ENCODE measurements around the gene PPT1.

The PPT1 gene

GRCh38 chr1:40096977-40097782, at the start of gene PPT1:
TSS of gene PPT1 (minus strand) at chr1:40097252. CDS start at chr1:40097238, 14 bp downstream.
- DNase-seq, result peak; percentile 64

GRCh38 chr1:40143891-40144575, 47.0 kb upstream of the PPT1 start:
- peak; percentile 63 for DNase-seq

- no peak for DNase-seq
Measured at GRCh38 chr1:40141878-40142535, 45.0 kb upstream of the PPT1 start.

GRCh38 chr1:40140211-40140973, 43.3 kb upstream of the PPT1 start:
- peak; percentile 18 for DNase-seq

- DNase-seq, result no peak
Measured at GRCh38 chr1:40133839-40134238, 36.8 kb upstream of the PPT1 start.

- no peak for DNase-seq
Measured at GRCh38 chr1:40133312-40133665, 36.2 kb upstream of the PPT1 start.

GRCh38 chr1:40132383-40133311, 35.6 kb upstream of the PPT1 start:
- DNase-seq, result peak; percentile 11

GRCh38 chr1:40130892-40131291, 33.8 kb upstream of the PPT1 start:
- no peak for DNase-seq

- DNase-seq, result no peak
Measured at GRCh38 chr1:40122855-40123254, 25.8 kb upstream of the PPT1 start.

- no peak for DNase-seq
Measured at GRCh38 chr1:40120128-40120527, 23.1 kb upstream of the PPT1 start.

- DNase-seq, result no peak
Measured at GRCh38 chr1:40114400-40114799, 17.3 kb upstream of the PPT1 start.

GRCh38 chr1:40110389-40110788, 13.3 kb upstream of the PPT1 start:
- DNase-seq, result no peak

GRCh38 chr1:40107290-40107959, 10.4 kb upstream of the PPT1 start:
- DNase-seq, result no peak

GRCh38 chr1:40105028-40105427, 8.0 kb upstream of the PPT1 start:
- no peak for DNase-seq

- DNase-seq, result no peak
Measured at GRCh38 chr1:40102896-40103295, 5.8 kb upstream of the PPT1 start.

- no peak for DNase-seq
Measured at GRCh38 chr1:40102038-40102437, 5.0 kb upstream of the PPT1 start.

- no peak for DNase-seq
Measured at GRCh38 chr1:40096646-40096976, 441 bp downstream of the PPT1 start.

GRCh38 chr1:40095806-40096205, 1.2 kb downstream of the PPT1 start:
- DNase-seq, result no peak

GRCh38 chr1:40094466-40095110, 2.5 kb downstream of the PPT1 start:
- DNase-seq, result no peak

GRCh38 chr1:40092706-40093639, 4.1 kb downstream of the PPT1 start:
- peak; percentile 50 for DNase-seq
